ENCODE data around the gene TAF6L.
"Not testable (repeated sequence)": the region's sequence is repeated elsewhere in the genome, so short reads cannot be mapped to it uniquely, and the experiment has no call there.

Gene TAF6L

DNA sequence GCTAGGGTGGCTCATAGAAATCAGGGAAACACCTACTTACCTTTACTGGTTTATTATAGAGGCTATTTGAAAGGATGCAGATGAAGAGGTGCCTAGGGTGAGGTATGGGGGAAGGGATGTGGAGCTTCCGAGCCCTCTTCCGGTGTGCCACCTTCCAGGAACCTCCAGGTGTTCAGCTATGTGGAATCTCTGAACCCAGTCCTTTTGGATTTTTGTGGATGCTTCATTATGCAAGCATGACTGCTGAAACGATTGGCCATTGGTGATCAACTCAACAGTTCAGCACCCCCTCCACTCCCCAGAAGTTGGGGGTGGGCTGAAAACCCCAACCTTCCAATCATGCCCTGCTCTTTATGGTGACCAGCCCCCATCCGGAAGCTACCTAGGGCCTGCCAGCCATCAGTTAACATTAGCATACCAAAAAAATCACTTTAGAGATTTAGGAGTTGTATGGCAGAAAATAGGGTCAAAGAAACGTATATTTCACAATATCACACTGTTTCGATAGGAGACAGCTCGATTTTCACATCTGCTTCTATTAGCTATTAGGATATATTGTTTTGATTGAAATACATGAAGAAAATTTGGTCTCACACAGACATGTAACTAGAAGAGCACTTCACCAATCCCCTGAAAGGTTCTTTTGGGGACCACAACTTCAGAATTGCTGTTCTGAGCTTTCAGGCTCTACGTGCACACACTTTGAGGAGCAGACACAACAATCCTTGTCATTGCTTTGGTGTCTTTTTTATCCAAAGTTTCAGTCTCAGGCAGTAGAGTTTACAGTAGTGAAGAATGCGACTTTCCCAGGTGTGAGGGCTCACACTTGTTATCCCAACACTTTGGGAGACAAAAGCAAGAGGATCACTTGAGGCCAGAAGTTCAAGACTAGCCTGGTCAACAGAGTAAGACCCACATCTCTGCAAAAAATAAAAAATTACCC, 13.1 kb upstream of the TAF6L start:
- DNase-seq (ENCODE audit: low spot score), result no peak

GRCh38 chr11:62760867-62761227, 10.3 kb upstream of the TAF6L start:
- not testable (repeated sequence) for DNase-seq (ENCODE audit: low spot score)

GRCh38 chr11:62770778-62771143, 435 bp upstream of the TAF6L start:
- DNase-seq (ENCODE audit: low spot score), result peak; percentile 47

DNA sequence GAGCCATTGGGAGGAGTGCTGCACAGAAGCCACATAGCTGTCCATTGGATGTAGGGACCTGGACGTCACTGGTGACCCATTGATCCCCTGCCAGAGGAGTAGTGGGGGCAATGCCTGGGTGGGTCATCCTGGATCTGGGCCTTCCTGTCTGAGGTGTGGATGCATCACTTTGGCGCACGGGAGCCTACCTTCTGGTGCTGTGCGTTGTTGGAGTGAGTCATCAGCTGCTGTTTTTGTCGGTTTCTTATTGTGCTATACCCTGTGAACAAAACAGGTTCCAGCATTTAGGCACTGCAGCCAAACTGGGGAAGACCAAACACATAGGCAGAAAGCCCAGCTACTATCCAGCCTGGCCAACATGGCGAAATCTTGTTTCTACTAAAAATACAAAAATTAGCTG, 3.2 kb downstream of the TAF6L start:
- no peak for DNase-seq (ENCODE audit: low spot score)

GRCh38 chr11:62775646-62776045, 4.5 kb downstream of the TAF6L start:
- DNase-seq (ENCODE audit: low spot score), result no peak

DNA sequence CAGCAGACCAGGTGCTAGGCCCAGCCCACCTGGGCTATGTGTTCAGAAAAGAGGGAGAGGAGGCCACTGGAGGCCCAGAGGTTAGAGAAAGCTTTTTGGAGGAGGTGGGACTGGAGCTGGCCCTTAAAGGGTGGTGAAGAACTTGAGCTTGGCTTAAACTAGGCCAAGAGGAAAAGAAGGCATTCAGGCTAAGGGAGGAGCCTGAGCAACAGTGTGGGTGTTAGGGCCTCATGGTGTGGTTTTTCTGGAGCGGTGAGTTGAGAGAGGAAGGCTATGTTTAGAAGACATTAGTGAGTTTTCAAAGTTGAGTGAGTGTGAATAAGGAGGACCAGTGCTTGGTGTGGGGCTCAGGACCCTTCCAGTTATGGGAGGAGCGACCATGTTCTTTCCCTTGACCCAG, 6.2 kb downstream of the TAF6L start:
- DNase-seq (ENCODE audit: low spot score), result no peak

DNA sequence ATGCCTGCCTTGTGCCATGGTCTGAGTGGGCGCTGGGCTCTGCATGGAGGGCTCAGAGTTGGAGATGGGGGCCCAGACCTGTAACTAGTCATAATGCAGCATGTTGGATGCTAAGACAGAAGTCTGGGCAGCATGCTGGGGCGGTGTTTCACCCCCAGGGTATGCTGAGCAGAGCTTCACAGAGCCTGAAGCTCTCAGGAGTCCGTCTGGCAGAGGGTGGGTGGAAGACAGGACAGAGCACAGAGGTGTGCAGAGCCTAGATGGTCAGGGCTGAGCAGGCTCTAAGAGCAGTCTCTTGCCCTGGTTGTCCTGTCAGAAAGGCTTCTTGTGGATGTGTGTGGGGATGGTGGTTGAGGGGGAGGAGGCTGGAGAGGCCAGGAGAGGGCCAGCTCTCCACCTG, 7.2 kb downstream of the TAF6L start:
- no peak for DNase-seq (ENCODE audit: low spot score)

DNA sequence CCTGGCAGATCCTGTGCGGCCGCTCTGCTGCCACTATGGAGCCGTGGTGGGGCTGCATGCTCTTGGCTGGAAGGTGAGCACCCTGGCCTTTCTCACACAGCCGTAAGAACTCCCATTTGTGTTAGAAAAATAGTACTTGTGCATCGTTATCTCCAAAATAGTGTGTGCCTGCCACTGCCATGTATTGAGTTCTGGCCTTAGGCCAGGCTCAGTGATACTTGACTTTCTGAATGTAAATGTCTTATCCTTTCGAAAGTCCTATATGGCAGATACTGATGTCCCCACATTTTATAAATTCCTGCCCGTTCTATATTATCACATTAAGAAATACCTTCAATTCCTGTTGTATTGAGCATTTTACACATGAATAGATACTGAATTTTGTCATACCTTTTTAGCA, 11.6 kb downstream of the TAF6L start:
- no peak for DNase-seq (ENCODE audit: low spot score)

DNA sequence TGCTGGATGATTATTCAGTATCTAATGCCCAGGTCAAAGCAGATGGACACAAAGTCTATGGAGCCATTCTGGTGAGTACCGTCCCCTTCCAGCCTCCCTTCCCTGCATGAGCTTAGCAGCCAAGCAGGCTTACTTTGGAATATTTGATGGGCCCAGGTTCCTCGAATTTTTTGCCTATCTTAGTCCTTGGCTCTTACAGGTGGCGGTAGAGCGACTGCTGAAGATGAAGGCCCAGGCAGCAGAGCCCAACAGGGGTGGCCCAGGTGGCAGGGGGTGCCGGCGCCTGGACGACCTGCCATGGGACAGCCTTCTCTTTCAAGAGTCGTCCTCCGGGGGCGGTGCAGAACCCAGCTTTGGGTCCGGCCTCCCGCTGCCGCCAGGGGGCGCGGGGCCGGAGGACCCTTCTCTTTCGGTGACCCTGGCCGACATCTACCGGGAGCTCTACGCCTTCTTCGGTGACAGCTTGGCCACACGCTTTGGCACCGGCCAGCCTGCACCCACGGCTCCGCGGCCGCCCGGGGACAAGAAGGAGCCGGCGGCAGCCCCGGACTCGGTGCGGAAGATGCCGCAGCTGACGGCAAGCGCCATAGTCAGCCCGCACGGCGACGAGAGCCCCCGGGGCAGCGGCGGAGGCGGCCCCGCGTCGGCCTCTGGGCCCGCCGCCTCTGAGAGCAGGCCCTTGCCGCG, 15.3 kb downstream of the TAF6L start:
- peak; percentile 89 for DNase-seq (ENCODE audit: low spot score)

DNA sequence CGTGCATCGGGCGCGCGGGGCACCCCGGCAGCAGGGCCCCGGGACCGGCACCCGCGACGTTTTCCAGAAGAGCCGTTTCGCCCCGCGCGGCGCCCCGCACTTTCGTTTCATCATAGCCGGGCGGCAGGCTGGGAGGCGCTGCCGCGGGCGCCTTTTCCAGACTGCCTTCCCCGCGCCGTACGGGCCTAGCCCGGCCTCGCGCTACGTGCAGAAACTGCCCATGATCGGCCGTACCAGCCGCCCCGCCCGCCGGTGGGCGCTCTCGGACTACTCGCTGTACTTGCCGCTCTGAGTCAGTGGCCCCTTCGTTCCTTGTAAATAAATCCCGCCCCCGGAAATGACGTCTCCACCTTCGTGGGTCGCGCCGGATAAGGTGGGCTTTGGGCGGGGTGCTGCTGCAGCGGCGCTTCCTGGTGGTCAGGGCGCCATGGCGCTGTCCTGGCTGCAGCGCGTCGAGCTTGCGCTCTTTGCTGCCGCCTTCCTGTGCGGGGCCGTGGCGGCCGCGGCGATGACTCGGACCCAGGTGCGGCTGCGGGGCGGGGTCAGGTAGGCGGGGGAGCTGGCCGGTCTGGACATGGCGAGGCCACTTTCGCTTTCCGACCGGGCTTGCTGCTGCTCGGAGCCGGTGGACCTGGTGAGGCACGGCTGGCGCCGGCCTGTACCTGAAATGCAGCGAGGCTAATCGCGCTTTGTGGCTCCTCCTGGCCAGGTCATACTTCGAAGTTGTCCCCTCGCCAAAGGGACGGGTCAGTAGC, 16.0 kb downstream of the TAF6L start, which contains the start of gene TMEM179B:
TSS of gene TMEM179B (plus strand) at position 398 of the 755 bp plus-strand sequence. CDS start at position 428, 30 bp downstream.
- peak; percentile 98 for DNase-seq (ENCODE audit: low spot score)

- DNase-seq (ENCODE audit: low spot score), result no peak
These were observed 17.8 kb downstream of the TAF6L start for GRCh38 chr11:62788991-62789390.

DNA sequence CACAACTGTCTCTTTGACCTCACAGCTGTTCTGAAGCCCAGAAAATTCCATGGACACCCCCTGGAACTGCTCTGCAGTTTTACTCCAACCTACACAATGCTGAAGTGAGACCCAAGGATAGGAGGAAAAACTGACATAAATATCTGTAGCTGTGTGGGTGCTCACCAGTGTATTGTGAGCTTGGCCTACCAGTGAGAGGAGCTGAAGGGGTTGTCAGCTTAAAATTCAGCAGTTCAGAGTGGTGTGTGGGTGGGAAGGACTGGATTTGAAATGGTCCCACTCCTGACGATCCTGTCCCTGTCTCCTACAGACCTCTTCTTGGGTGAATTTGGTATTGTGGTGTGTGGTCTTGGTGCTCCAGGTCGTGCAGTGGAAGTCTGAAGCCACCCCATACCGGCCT, 18.4 kb downstream of the TAF6L start:
- DNase-seq (ENCODE audit: low spot score), result no peak

- peak; percentile 81 for DNase-seq (ENCODE audit: low spot score)
These were observed 20.5 kb downstream of the TAF6L start, which contains the start of gene TMEM223 for GRCh38 chr11:62791501-62792201. TSS of gene TMEM223 (minus strand) at chr11:62792006. CDS start at chr11:62791994, 12 bp downstream.

GRCh38 chr11:62792202-62792575, 21.0 kb downstream of the TAF6L start:
- no peak for DNase-seq (ENCODE audit: low spot score)

DNA sequence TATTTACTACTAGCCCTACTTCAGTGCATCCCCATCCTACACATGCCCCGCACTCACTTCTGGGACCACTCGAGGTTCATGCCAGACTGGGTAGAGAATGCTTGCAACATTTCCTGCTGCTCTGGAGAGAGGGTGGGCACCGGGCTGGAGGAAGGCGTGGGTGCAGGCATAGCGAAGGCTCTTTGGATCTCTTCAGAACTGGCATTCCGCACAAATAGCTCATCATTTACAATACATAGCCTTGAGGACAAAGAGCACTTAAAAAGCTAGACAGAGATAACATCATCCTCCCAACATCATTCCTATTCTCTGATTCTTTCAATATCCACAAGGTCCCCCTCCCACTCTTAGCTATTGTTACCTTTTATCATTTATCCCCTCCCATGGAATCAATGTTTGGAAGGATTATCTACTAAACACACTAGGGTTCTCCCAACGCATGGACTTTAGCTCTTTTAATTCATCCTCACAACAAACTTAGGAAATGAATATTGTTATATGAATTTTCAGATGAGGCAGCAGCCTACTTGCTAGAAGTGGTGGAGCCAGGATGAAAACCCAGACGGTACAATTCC, 23.1 kb downstream of the TAF6L start:
- DNase-seq (ENCODE audit: low spot score), result no peak

DNA sequence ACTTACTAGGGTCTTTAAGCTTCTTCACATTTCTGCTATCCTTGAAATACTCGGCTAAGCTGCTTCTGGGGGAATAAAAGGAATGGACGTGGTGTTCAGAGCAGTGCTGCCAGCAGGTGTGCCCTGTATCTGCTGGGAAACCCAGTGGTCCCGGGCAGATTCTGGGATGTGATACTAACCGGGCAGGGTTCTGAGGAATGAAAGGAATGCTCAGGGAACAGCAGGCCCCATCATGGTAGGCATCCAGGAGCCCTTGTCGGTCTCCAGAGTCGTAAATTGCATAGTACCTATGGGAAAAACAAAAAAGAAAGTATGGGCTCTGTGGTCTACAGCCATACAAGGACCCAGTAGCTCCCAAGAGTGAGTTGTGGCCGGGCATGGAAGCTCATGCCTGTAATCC, 25.1 kb downstream of the TAF6L start:
- no peak for DNase-seq (ENCODE audit: low spot score)

DNA sequence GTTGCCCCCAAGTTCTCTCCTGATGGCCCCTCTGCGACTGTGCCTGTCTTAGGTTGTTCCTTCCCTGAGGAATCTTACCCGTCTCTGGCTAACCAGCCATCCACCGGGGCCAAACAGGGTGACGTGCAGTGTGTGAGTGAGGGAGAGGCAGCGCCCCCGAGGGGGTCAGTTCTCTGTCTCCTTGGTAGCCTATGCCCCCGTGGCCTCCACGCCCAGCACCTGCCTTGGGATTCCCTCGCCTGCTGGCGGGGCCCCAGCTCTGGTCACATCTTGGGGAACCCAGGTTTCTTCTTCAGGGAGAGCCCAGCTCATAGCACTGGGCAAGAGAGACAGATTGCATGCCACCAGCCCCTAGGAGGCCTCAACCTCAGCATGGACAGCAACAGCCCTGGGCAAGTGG, 28.3 kb downstream of the TAF6L start:
- no peak for DNase-seq (ENCODE audit: low spot score)

DNA sequence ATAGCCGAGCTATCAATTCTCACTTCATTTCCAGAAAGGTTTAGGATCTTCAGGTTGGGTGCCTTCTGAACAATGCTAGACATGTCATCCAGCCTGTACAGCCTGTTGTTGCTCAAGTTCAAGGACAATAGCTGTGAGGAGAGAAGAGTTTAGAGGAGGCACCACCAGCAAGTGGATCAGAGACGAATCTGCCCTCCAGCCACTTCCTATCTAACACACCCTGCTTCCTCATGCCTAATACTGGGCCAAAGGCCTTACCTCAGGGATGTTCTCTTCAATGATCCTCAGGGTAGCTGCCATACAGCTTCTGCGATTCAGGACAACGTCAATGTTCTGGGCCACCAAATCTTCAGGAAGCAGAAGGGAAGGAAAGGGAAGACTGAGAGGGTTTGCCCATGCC, 29.9 kb downstream of the TAF6L start:
- no peak for DNase-seq (ENCODE audit: low spot score)

GRCh38 chr11:62804310-62805075, 33.3 kb downstream of the TAF6L start:
- peak; percentile 63 for DNase-seq (ENCODE audit: low spot score)

- DNase-seq (ENCODE audit: low spot score), result peak; percentile 95
These were observed 34.1 kb downstream of the TAF6L start, which contains the start of gene NXF1 for GRCh38 chr11:62805076-62805892. TSS of gene NXF1 (minus strand) at chr11:62805440. CDS start at chr11:62805356, 84 bp downstream.

Data from RKO (cell line).